OCI-LY1 (cell line): Measurements from ENCODE around the gene CPA3.

Source experiments
- H2AFZ ChIP-seq: fragments of 200-600 bp; sonication (generic), shearing (Covaris generic); 2 replicates; pipeline ENCODE4 v1.6.0; 2014; ENCODE audit warnings: antibody characterized with exemption, mild to moderate bottlenecking, low read length
- H3F3A ChIP-seq: fragments of 200-600 bp; sonication (generic), shearing (Covaris generic); 2 replicates; pipeline ENCODE4 v1.6.0; 2014; ENCODE audit warnings: mild to moderate bottlenecking, antibody characterized with exemption, low read length, moderate library complexity; ENCODE audit not compliant: insufficient read depth
- H3K27ac ChIP-seq: fragments of 200-600 bp; sonication (generic); 2 replicates; pipeline ENCODE4 v1.5.1; 2014; ENCODE audit warnings: low read length, mixed run types, mild to moderate bottlenecking, low read depth; ENCODE audit not compliant: poor library complexity, severe bottlenecking
- H3K27me3 ChIP-seq: fragments of 200-600 bp; sonication (generic); 2 replicates; pipeline ENCODE4 v1.6.0; 2014; ENCODE audit warnings: antibody characterized with exemption, mild to moderate bottlenecking, low read length, moderate library complexity; ENCODE audit not compliant: insufficient read depth
- H3K36me3 ChIP-seq: fragments of 200-600 bp; sonication (generic); 2 replicates; pipeline ENCODE4 v1.6.1; 2014; ENCODE audit warnings: mild to moderate bottlenecking, antibody characterized with exemption, low read length, moderate library complexity, mixed read lengths; ENCODE audit not compliant: insufficient read depth
- H3K4me1 ChIP-seq: fragments of 200-600 bp; sonication (generic); 2 replicates; pipeline ENCODE4 v1.5.1; 2014; ENCODE audit warnings: mild to moderate bottlenecking, low read length, moderate library complexity; ENCODE audit not compliant: insufficient read depth, severe bottlenecking
- H3K4me2 ChIP-seq: fragments of 200-600 bp; sonication (generic), shearing (Covaris generic); 2 replicates; pipeline ENCODE4 v1.6.1; 2014; ENCODE audit warnings: low read length
- H3K4me3 ChIP-seq: fragments of 200-600 bp; sonication (generic); 2 replicates; pipeline ENCODE4 v1.5.1; 2014; ENCODE audit warnings: low read length, low read depth, mild to moderate bottlenecking, mixed read lengths; ENCODE audit not compliant: poor library complexity, severe bottlenecking
- H3K79me2 ChIP-seq: fragments of 200-600 bp; shearing (Covaris generic); 2 replicates; pipeline ENCODE4 v1.6.1; 2016; ENCODE audit warnings: mixed run types, low read length, mixed read lengths; ENCODE audit not compliant: insufficient read depth
- H3K9ac ChIP-seq: fragments of 200-600 bp; sonication (generic), shearing (Covaris generic); 2 replicates; pipeline ENCODE4 v1.6.1; 2014; ENCODE audit warnings: mild to moderate bottlenecking, low read length, mixed read lengths
- H3K9me2 ChIP-seq: fragments of 200-600 bp; sonication (generic), shearing (Covaris generic); 2 replicates; pipeline ENCODE4 v1.6.1; 2014; ENCODE audit warnings: low read depth, mild to moderate bottlenecking, low read length, mixed read lengths
- H3K9me3 ChIP-seq: fragments of 200-600 bp; shearing (Covaris generic); 2 replicates; pipeline ENCODE4 v1.6.1; 2014; ENCODE audit warnings: low read length, mixed read lengths
- H4K20me1 ChIP-seq: fragments of 200-600 bp; sonication (generic), shearing (Covaris generic); 2 replicates; pipeline ENCODE4 v1.6.0; 2016; ENCODE audit warnings: mild to moderate bottlenecking, low read length; ENCODE audit not compliant: insufficient read depth
- CTCF ChIP-seq: fragments of 200-600 bp; sonication (generic), shearing (Covaris generic); IDR thresholded peaks from 2 replicates; pipeline ENCODE4 v1.5.1; 2017; ENCODE audit warnings: mild to moderate bottlenecking, antibody characterized with exemption, low read length, moderate library complexity, mixed read lengths
- EZH2 ChIP-seq: fragments of 200-600 bp; sonication (generic), shearing (Covaris generic); IDR thresholded peaks from 2 replicates; pipeline ENCODE4 v1.8.0; 2017; ENCODE audit warnings: borderline replicate concordance, mixed run types, mild to moderate bottlenecking, antibody characterized with exemption, low read length, moderate library complexity, mixed read lengths

Gene CPA3

GRCh38 chr3:148923592-148923991 is 58.5 kb downstream of the CPA3 start:
- H3K9me2 ChIP-seq, result no peaks in the 10 kb centered on the region
- H3K4me3 ChIP-seq, result no peak overlapping the region
- TF ChIP-seq EZH2 (no peak), CTCF (no peak)
- H3F3A ChIP-seq, result no peaks in the 10 kb centered on the region
- H3K27ac ChIP-seq, result no peak overlapping the region
- no peaks in the 10 kb centered on the region for H3K27me3 ChIP-seq
- H3K9ac ChIP-seq, result no peak overlapping the region
- no peaks in the 10 kb centered on the region for H3K36me3 ChIP-seq
- no peaks in the 10 kb centered on the region for H3K79me2 ChIP-seq
- H3K4me2 ChIP-seq, result no peak overlapping the region
- H3K4me1 ChIP-seq, result no peaks in the 10 kb centered on the region
- H4K20me1 ChIP-seq, result no peaks in the 10 kb centered on the region
- H2AFZ ChIP-seq, result no peak overlapping the region
- no peaks in the 10 kb centered on the region for H3K9me3 ChIP-seq

- no peaks in the 10 kb centered on the region for H3K79me2 ChIP-seq
- no peaks in the 10 kb centered on the region for H3K9me3 ChIP-seq
- H4K20me1 ChIP-seq, result no peaks in the 10 kb centered on the region
- no peak overlapping the region for H2AFZ ChIP-seq
- H3K27ac ChIP-seq, result no peak overlapping the region
- H3K9ac ChIP-seq, result no peak overlapping the region
- no peak overlapping the region for H3K4me2 ChIP-seq
- TF ChIP-seq EZH2, result no peak
- TF ChIP-seq CTCF, result no peak
- H3K4me1 ChIP-seq, result no peaks in the 10 kb centered on the region
- no peaks in the 10 kb centered on the region for H3K27me3 ChIP-seq
- H3K36me3 ChIP-seq, result no peaks in the 10 kb centered on the region
- H3K4me3 ChIP-seq, result no peak overlapping the region
- H3F3A ChIP-seq, result no peaks in the 10 kb centered on the region
- H3K9me2 ChIP-seq, result no peaks in the 10 kb centered on the region
Observed at GRCh38 chr3:148924562-148924961, 59.5 kb downstream of the CPA3 start.

GRCh38 chr3:148925845-148926244 is 60.7 kb downstream of the CPA3 start:
- Histone ChIP-seq H3K4me3 (no peak overlapping the region), H3K9me2 (no peaks in the 10 kb centered on the region), H3K27ac (no peak overlapping the region), H3K4me2 (no peak overlapping the region), H2AFZ (no peak overlapping the region), H3K79me2 (no peaks in the 10 kb centered on the region), H3K9me3 (no peaks in the 10 kb centered on the region), H3K4me1 (no peaks in the 10 kb centered on the region), H3K9ac (no peak overlapping the region), H3K36me3 (no peaks in the 10 kb centered on the region), H4K20me1 (no peaks in the 10 kb centered on the region), H3K27me3 (no peaks in the 10 kb centered on the region), H3F3A (no peaks in the 10 kb centered on the region)
- TF ChIP-seq CTCF, result no peak
- TF ChIP-seq EZH2, result no peak
